AG20443 (cell line): ENCODE results near the gene EXOC1.
A peak's percentile ranks its signal among the peaks of the same experiment; 100 is the strongest.
"Not testable (repeated sequence)": the region's sequence is repeated elsewhere in the genome, so short reads cannot be mapped to it uniquely, and the experiment has no call there.

Experiments used
- DNase-seq: peaks from one replicate; pipeline ENCODE4 v3.0.0; 2012; ENCODE audit warnings: low spot score, mixed read lengths

EXOC1 gene

GRCh38 chr4:55906323-55906722 is 52.9 kb downstream of the EXOC1 start:
- no peak for DNase-seq

DNA sequence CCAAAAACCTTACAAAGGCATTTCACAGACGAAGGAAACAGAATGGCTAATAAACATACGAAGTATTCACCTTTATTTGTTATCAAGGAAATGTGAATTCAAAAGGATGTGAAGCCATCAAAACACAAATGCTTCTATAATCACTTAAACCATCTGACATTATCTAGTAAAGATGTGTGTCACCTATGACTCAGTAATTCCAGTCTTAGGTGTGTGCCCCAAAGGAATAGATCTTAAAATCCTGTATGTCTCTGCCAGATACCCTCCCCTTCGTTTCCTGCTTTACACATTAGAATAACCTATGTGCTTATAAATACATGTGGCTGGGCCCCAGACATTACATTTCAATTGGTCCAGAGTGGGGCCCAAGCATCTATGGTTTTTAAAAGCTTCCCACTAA is 53.5 kb downstream of the EXOC1 start:
- DNase-seq: no peak

DNA sequence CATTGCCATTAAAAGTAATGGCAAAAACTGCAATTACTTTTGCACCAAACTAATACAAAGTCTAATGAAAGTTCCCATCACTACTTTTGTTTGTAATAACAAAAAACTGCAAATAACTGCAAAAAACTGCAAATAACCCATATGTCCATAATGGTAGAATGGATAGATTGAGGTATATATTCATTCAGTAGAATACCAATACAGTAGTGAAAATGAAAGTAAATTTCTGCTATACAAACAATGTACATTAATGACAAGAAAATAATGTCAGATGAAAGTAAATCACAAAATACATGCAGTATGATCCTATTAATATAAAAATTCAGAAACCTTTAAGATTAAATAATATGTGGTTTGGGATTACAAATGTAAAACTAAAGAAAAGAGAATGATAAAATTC is 54.0 kb downstream of the EXOC1 start:
- no peak for DNase-seq

- DNase-seq: peak; percentile 24
Observed at GRCh38 chr4:55910140-55910539, 56.7 kb downstream of the EXOC1 start.

DNA sequence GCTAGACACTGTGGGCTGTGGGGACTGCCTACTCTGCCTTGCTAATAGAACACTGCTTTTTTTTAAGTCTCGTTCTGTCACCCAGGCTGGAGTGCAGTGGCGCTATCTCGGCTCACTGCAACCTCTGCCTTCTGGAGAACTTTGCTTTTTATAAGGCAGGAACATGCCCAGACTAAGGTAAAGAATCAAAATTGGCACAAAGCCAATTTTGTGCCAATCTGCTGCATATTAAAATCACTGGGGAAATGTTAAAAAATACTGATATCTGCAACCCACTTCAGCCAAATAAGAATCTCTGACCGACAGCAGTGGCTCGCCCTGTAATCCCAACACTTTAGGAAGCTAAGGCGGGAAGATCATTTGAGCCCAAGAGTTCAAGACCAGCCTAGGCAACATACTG is 58.8 kb downstream of the EXOC1 start:
- DNase-seq: no peak

DNA sequence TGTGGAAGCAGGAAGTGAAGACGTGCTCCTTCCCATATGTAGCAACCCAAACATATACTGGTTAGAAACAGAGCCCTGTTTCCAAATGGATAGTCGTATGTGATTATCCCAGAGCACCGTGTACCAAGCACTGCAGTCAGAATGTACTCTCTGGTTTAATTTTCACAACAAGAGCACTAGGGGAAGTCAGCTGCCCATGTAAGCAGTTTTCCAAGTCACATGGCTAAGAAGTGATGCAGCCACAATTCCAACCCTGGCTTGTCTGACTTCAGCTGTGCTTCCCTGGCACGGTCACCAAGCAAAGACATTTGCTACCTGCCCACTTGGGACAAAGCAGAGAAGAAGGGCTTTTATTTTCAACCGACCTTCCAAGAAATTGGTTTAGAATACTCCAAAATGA is 67.1 kb downstream of the EXOC1 start:
- peak; percentile 33 for DNase-seq

GRCh38 chr4:55921093-55921492 is 67.6 kb downstream of the EXOC1 start:
- DNase-seq: no peak

- no peak for DNase-seq
Observed at GRCh38 chr4:55925241-55925640, 71.8 kb downstream of the EXOC1 start.

- DNase-seq: no peak
Observed at GRCh38 chr4:55926610-55927009, 73.2 kb downstream of the EXOC1 start.

- DNase-seq: no peak
Observed at GRCh38 chr4:55927803-55928437, 74.5 kb downstream of the EXOC1 start.

GRCh38 chr4:55928846-55929245 is 75.4 kb downstream of the EXOC1 start:
- DNase-seq: no peak

DNA sequence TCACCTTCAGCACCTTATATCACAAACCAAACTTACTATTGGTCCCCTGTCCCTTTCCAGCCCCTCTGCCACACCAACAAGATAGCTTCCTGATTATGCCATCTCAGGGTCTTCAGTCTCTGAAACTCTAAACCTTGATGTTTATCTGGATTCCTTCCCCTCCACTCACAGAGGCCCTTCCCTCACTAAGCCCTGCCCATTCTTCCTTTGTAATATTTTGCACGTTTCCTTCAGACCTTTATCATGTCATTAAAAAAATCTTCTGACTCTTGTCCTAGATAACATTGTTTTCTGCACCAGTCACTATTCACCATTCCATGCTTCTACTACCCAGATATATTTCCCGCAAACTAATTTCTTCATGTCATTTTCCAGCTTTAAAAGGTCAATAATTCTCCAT is 77.6 kb downstream of the EXOC1 start:
- DNase-seq: no peak

DNA sequence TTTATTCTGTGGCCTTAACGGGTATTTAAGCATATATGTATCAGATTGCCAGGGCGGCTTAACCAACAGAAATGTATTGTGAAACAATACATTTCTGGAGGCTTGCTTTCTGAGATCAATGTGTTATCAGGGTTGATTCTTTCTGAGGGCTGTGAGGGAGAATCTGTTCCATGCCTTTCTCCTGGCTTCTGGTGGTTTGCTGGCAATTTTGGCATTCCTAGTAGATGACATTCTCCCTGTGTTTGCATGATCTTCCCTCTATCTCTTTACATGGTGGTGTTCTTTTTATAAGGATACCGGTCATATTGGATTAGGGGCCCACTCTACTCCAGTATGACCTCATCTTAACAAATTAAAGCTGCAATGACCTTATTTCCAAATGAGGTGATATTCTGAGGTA is 78.4 kb downstream of the EXOC1 start:
- DNase-seq: peak; percentile 33

DNA sequence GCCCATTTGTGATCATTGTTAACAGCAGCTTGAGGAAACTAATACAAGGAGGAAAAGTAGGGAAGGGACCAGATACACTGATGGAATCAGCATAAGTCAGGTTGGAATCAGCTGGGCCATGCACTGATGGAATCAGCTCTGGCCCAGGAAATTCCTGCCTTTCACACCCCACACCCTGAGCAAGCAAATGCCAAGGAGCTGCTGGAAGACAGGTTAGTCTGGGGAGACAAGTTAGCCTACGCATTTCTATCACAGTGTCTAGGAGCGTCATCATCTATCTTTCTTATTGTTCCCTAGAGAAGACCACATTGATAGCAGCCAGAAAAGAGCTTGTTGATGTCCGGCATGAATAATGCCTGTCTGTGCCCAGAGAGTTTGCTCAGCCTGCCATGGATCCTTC is 79.1 kb downstream of the EXOC1 start:
- DNase-seq: no peak

DNA sequence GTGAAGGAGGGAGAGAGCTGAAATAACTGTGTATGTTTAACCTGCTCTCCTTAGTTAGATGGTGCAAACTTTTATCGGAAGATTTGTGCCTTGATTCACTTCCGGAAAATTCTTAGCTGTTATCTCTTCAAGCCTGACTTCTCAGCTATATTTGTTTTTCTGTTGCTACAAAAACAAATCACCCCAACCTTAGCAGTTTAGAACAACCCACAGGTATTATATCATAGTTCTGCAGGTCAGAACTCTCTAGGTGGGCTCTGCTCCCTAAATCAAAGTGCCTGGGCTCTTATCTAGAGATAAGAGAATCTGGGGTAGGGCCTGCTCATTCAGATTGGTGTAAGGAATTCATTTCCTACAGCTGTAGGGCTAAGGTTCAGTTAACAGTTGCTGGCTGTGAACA is 80.2 kb downstream of the EXOC1 start:
- no peak for DNase-seq

DNA sequence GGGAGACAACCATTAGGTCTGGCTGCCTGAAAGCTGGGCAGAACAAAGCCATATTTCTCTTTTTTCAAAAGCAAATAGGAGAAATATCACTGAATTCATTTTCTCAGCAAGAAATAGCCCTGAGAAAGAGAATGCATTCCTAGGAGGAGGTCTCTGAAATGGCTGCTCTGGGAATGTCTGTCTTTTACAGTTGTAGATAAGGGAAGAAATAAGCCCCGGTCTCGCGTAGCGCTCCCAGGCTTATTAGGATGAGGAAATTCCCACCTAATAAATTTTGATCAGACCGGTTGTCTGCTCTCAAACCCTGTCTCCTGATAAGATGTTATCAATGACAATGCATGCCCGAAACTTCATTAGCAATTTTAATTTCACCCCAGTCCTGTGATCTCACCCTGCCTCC is 82.5 kb downstream of the EXOC1 start:
- DNase-seq: not testable (repeated sequence)

- DNase-seq: no peak
Observed at GRCh38 chr4:55938481-55938880, 85.0 kb downstream of the EXOC1 start.

GRCh38 chr4:55939421-55939820 is 86.0 kb downstream of the EXOC1 start:
- no peak for DNase-seq

- DNase-seq: no peak
Observed at GRCh38 chr4:55941881-55942396, 88.5 kb downstream of the EXOC1 start.

- DNase-seq: peak; percentile 18
Observed at GRCh38 chr4:55947254-55947882, 93.9 kb downstream of the EXOC1 start.

- peak; percentile 65 for DNase-seq
Observed at GRCh38 chr4:55947912-55948725, 94.7 kb downstream of the EXOC1 start.

GRCh38 chr4:55948726-55949481 is 95.5 kb downstream of the EXOC1 start, which contains the start of gene CEP135:
CEP135 (plus strand) TSS chr4:55948945; CDS start chr4:55952131, 3,186 bp downstream.
- DNase-seq: peak; percentile 97
